Spinal cord (tissue), 10 donors: ENCODE data around the gene PPP3CA. TPM values are rescaled to one million over a fixed set of nuclear protein-coding genes. Genes with fewer than 3 reads are reported as not detected.

Experiments
- DNase-seq, 6 donors: peaks; one replicate each; pipeline versions ENCODE4 v3.0.0 to v3.0.0-alpha.2; 2013 to 2015; ENCODE audit warnings: low spot score in 6 of 6, low read depth in 4 of 6
- H3K27ac ChIP-seq: one replicate; pipeline ENCODE4 v1.5.1; 2013; ENCODE audit warnings: low read depth, low read length, control low read depth
- H3K27me3 ChIP-seq: one replicate; pipeline ENCODE4 v1.6.1; 2013; ENCODE audit warnings: low read length; ENCODE audit not compliant: control insufficient read depth, insufficient read depth
- H3K36me3 ChIP-seq: one replicate; pipeline ENCODE4 v1.6.1; 2013; ENCODE audit warnings: low read length; ENCODE audit not compliant: control insufficient read depth, insufficient read depth
- H3K4me1 ChIP-seq: one replicate; pipeline ENCODE4 v1.6.1; 2013; ENCODE audit warnings: low read length; ENCODE audit not compliant: control insufficient read depth, insufficient read depth
- H3K4me3 ChIP-seq: one replicate; pipeline ENCODE4 v1.5.1; 2013; ENCODE audit warnings: low read depth, low read length, control low read depth
- H3K9me3 ChIP-seq: one replicate; pipeline ENCODE4 v1.6.1; 2013; ENCODE audit warnings: low read length; ENCODE audit not compliant: control insufficient read depth, insufficient read depth
- WGBS: methylation state at CpG from one replicate; pipeline ENCODE4 v1.1.5; 2013; ENCODE audit warnings: missing lambda C conversion rate; ENCODE audit not compliant: insufficient coverage; 5-methylcytosine and 5-hydroxymethylcytosine counted together
- polyA plus RNA-seq, 2 donors: library from polyadenylated mRNA; unstranded; fragments of 120-200 nt; gene quantifications; one replicate each; pipeline ENCODE4 v1.2.1, GENCODE V29; 2013; ENCODE audit not compliant: insufficient read length in 2 of 2
- total RNA-seq, 2 donors: library from RNA; depleted of rRNA in 1 of 2; stranded (reverse); fragments of 120-200 nt in 1 of 2; fragments of >200 nt in 1 of 2; gene quantifications; one replicate each; pipeline versions ENCODE4 v1.2.3 to v1.2.4, GENCODE V29; 2013 to 2014
- donor health status: healthy.

Gene PPP3CA
- total and polyA plus RNA-seq, 4 donors, result 43.9 to 152 (median 105) TPM

DNA sequence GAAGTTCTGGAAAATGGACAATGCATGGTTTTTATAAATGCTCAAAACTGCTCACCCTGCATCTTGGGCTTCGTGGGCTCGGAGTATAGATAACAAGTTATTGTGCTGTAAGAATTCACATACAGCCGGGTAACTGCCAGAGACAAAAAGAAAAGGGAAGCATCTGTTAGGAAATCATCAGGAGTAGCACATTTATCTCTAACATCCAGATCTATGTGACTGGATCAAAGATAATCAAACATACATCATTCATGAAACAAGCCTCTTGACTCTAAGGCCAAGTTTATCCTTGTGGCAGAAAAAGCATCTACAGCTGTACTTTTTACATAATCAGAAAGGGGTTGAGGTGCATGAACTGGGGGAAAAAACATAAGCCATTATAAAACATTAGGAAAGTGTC is 264.2 kb downstream of the PPP3CA start:
- peaks cover 6% of the 10 kb centered on the region for H3K36me3 ChIP-seq
- no peak for DNase-seq
- H3K27me3 ChIP-seq, result no peaks in the 10 kb centered on the region
- no peak overlapping the region for H3K27ac ChIP-seq
- no CpG with 5 or more reads among the region's 3 CpGs for WGBS
- H3K4me1 ChIP-seq, result no peaks in the 10 kb centered on the region
- H3K9me3 ChIP-seq, result no peaks in the 10 kb centered on the region
- no peak overlapping the region for H3K4me3 ChIP-seq

- peaks cover 6% of the 10 kb centered on the region for H3K36me3 ChIP-seq
- no peak overlapping the region for H3K27ac ChIP-seq
- H3K9me3 ChIP-seq, result no peaks in the 10 kb centered on the region
- H3K4me1 ChIP-seq, result no peaks in the 10 kb centered on the region
- H3K27me3 ChIP-seq, result no peaks in the 10 kb centered on the region
- no peak for DNase-seq
- no CpG with 5 or more reads among the region's 3 CpGs for WGBS
- H3K4me3 ChIP-seq, result no peak overlapping the region
Observed at GRCh38 chr4:101081695-101082369, 265.5 kb downstream of the PPP3CA start.

DNA sequence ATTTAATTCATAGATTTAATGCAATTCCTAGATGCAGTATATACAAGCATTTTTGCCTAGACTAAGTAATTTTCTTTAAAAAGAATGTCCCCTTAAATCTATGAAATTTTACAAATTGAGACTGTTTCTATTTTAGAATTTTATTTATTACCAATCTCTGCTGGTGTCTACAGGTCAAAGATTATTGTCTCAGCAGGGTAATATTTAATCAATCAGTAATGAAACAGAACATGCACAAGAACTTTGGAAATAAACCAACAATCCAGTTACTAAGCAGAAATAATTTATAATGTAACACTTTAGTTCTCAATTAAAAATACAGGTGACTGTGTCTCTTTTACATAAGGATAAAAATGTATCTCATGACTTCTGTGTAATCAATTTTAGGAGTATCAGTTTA is 266.2 kb downstream of the PPP3CA start:
- Histone ChIP-seq H3K36me3 (peaks cover 6% of the 10 kb centered on the region), H3K27ac (no peak overlapping the region), H3K9me3 (no peaks in the 10 kb centered on the region), H3K27me3 (no peaks in the 10 kb centered on the region), H3K4me3 (no peak overlapping the region), H3K4me1 (no peaks in the 10 kb centered on the region)
- DNase-seq, result no peak

DNA sequence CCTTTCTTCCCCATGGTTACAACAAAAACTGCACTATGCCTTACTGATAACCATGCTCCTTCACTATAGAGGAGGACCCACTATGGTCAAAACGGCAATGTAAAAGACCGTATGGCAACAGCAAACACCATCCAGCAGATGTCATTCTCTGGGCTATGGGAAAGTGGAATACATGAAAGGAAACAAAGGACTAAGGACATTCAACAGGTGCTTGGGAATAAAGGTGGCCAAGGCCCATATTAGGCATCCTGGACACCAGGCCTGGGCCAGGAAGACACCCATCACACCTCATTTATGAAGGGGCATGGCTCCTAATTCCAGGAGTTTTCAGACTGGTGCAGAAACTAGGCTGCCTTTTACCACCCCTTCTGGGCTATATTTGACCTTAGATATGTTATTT is 268.4 kb downstream of the PPP3CA start:
- H3K9me3 ChIP-seq, result no peaks in the 10 kb centered on the region
- no CpG with 5 or more reads among the region's 2 CpGs for WGBS
- H3K27me3 ChIP-seq, result no peaks in the 10 kb centered on the region

DNA sequence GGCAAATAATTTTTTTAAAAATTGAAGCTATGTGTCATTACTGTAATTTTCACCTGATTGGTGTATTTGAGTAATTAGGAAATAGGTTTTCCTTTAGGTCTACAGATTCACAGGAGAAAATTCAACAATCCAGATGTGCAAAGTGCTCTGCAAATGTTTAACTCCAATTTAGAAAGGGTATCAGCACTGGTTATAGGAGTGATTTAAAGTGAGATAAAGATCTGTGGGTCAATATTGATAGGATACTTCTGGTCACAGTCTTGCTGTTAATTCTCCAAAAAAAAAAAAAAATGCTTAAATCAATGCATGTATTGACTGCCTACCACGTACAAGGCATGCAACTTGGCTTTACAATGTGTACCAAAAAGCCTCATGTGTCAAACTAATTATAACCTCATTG is 271.3 kb downstream of the PPP3CA start:
- Histone ChIP-seq H3K36me3 (peaks cover 3% of the 10 kb centered on the region), H3K27ac (no peak overlapping the region), H3K27me3 (no peaks in the 10 kb centered on the region), H3K4me1 (no peaks in the 10 kb centered on the region), H3K9me3 (no peaks in the 10 kb centered on the region), H3K4me3 (no peak overlapping the region)
- no CpG with 5 or more reads among the region's 1 CpG for WGBS
- no peak for DNase-seq

More for the DNA sequence above, 268.4 kb downstream of the PPP3CA start:
- H3K4me3 ChIP-seq, result no peak overlapping the region
- H3K4me1 ChIP-seq, result no peaks in the 10 kb centered on the region
- H3K27ac ChIP-seq, result no peak overlapping the region
- H3K36me3 ChIP-seq, result peaks cover 3% of the 10 kb centered on the region
- DNase-seq, result no peak

GRCh38 chr4:101075536-101075935 is 271.8 kb downstream of the PPP3CA start:
- Histone ChIP-seq H3K36me3 (peaks cover 3% of the 10 kb centered on the region), H3K27ac (no peak overlapping the region), H3K4me1 (no peaks in the 10 kb centered on the region), H3K27me3 (no peaks in the 10 kb centered on the region), H3K4me3 (no peak overlapping the region), H3K9me3 (no peaks in the 10 kb centered on the region)
- DNase-seq, result no peak
- 100% methylated on average over 1 of the region's 1 CpG for WGBS

DNA sequence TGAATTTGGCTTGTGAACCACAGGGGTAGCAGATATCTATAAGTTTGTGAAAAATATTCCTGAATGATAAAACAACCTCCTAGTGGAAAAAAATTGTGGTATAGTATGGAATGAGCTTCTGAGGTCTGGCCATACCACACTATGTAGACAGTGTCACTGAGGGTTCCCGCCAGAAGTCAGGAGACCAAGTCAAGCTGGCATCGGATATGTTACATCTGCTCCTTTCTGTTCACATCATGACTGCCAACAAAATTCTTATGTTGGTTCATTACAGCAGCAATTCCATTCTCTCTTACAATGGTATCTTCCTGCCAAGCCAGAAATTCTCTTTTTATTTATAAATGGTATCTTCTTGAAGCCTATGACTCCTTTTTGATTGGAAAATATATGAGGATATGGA is 273.0 kb downstream of the PPP3CA start:
- peaks cover 2% of the 10 kb centered on the region for H3K36me3 ChIP-seq
- H3K27me3 ChIP-seq, result no peaks in the 10 kb centered on the region
- DNase-seq, result peak in 2 of 6 donors; percentile 24 to 28
- no peaks in the 10 kb centered on the region for H3K9me3 ChIP-seq
- H3K4me1 ChIP-seq, result no peaks in the 10 kb centered on the region
- WGBS, result 90% methylated on average over 2 of the region's 2 CpGs
- H3K27ac ChIP-seq, result no peak overlapping the region
- no peak overlapping the region for H3K4me3 ChIP-seq

DNA sequence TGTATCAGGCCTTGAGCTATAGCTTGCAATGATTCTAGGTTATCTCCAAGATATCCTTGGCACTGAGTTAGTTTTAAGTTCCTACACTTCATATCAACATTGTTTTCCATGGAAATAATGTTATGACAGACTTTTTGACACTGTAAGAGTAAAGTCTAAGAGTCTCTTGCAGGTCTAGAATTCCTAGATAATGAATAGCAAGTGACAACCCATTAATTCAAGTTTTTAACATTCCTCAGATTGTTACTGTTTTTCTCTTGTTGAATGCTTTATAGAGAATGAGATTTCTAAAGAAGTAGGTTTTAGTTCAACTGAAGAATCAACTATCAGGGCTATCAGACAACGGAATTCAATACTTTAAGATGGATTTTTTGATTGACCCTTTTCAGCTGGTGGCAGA is 276.1 kb downstream of the PPP3CA start:
- Histone ChIP-seq H3K27ac (no peak overlapping the region), H3K9me3 (no peaks in the 10 kb centered on the region), H3K27me3 (no peaks in the 10 kb centered on the region), H3K4me3 (no peak overlapping the region), H3K4me1 (no peaks in the 10 kb centered on the region), H3K36me3 (no peaks in the 10 kb centered on the region)
- no peak for DNase-seq
- no CpG with 5 or more reads among the region's 1 CpG for WGBS

- no CpG with 5 or more reads among the region's 3 CpGs for WGBS
- Histone ChIP-seq H3K27ac (no peak overlapping the region), H3K4me3 (no peak overlapping the region), H3K4me1 (no peaks in the 10 kb centered on the region), H3K27me3 (no peaks in the 10 kb centered on the region), H3K36me3 (no peaks in the 10 kb centered on the region), H3K9me3 (no peaks in the 10 kb centered on the region)
- no peak for DNase-seq
Observed at GRCh38 chr4:101068115-101068514, 279.2 kb downstream of the PPP3CA start.

- Histone ChIP-seq H3K27ac (no peak overlapping the region), H3K4me3 (no peak overlapping the region), H3K4me1 (no peaks in the 10 kb centered on the region), H3K36me3 (no peaks in the 10 kb centered on the region), H3K27me3 (no peaks in the 10 kb centered on the region), H3K9me3 (no peaks in the 10 kb centered on the region)
- WGBS, result no CpG with 5 or more reads among the region's 5 CpGs
- DNase-seq, result no peak
Observed at GRCh38 chr4:101067383-101067782, 279.9 kb downstream of the PPP3CA start.
